Measurements from ENCODE around the gene GIGYF2.

Gene GIGYF2

DNA sequence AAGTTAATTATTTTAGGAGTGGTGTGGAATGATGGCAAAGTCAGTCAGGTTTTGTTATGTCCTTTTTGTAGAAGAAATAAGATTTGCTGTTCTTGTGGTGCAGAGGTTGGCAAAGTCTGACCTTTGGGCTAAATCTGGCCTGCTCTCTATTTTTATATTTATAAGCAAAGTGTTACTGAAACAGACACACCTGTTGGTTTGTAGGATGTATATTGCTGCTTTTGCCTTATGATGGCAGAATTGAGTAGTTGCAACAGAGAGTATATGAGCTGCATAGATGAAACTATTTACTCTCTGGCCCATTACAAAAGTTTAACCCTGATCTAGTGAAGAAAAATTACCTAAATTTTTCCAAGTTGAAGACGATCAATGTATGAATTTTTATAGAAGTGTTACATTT is 113.3 kb downstream of the GIGYF2 start:
- no peak for DNase-seq (ENCODE audit: low read depth in 1 of 2, low spot score in 1 of 2)
- TF ChIP-seq JUND (IDR thresholded peaks at IDR 0.05; ENCODE audit: low read depth): no peak
- in situ Hi-C loops (cut with HindIII; ENCODE audit: low pct_unique_long_range_greater_than_20kb, low sequenced_read_pairs): no loop called here

DNA sequence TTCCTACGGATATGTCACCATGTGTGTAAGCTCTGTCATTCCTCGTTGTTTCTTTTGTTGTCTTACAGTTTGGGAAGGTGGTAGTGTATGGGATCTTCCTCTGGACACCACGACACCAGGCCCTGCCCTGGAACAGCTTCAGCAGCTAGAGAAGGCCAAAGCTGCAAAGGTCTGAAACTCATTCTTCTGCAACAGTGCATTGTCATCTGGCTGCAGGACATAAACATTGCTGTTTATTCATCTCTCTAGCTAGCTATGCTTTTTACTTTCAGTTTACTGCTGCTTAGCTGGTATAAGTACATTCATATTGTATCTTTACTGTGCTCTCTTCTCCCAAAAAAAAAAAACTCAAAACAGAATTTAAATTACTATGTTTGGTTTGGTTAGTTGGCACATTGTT is 118.4 kb downstream of the GIGYF2 start:
- DNase-seq (ENCODE audit: low read depth in 1 of 2, low spot score in 1 of 2): no peak
- in situ Hi-C loops (cut with HindIII; ENCODE audit: low pct_unique_long_range_greater_than_20kb, low sequenced_read_pairs): no loop called here
- no peak for TF ChIP-seq JUND (IDR thresholded peaks at IDR 0.05; ENCODE audit: low read depth)

DNA sequence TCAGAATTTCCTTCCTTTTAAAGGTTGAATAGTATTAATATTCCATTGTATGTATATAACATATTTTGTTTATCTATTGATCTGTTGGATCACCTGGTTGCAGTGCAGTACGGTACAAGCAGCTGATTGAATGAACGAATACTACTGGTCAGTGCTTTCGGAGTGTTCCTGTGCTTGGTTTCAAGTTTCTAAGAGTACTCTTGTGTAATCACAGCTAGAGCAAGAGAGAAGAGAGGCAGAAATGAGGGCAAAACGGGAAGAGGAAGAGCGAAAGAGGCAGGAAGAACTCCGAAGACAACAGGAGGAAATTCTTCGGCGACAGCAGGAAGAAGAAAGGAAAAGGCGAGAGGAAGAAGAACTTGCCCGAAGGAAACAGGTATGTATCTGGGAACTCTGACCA is 119.5 kb downstream of the GIGYF2 start:
- in situ Hi-C loops (cut with HindIII; ENCODE audit: low pct_unique_long_range_greater_than_20kb, low sequenced_read_pairs): no loop called here
- DNase-seq (ENCODE audit: low read depth in 1 of 2, low spot score in 1 of 2): no peak
- TF ChIP-seq JUND (IDR thresholded peaks at IDR 0.05; ENCODE audit: low read depth): no peak

- in situ Hi-C loops (cut with HindIII; ENCODE audit: low pct_unique_long_range_greater_than_20kb, low sequenced_read_pairs): no loop called here
- TF ChIP-seq JUND (IDR thresholded peaks at IDR 0.05; ENCODE audit: low read depth): no peak
- DNase-seq (ENCODE audit: low read depth in 1 of 2, low spot score in 1 of 2): no peak
These were observed 120.6 kb downstream of the GIGYF2 start for GRCh38 chr2:232817756-232818155.

GRCh38 chr2:232829988-232830387 is 132.9 kb downstream of the GIGYF2 start:
- in situ Hi-C loops (cut with HindIII; ENCODE audit: low pct_unique_long_range_greater_than_20kb, low sequenced_read_pairs): no loop called here
- DNase-seq (ENCODE audit: low read depth in 1 of 2, low spot score in 1 of 2): no peak
- TF ChIP-seq JUND (IDR thresholded peaks at IDR 0.05; ENCODE audit: low read depth): no peak

DNA sequence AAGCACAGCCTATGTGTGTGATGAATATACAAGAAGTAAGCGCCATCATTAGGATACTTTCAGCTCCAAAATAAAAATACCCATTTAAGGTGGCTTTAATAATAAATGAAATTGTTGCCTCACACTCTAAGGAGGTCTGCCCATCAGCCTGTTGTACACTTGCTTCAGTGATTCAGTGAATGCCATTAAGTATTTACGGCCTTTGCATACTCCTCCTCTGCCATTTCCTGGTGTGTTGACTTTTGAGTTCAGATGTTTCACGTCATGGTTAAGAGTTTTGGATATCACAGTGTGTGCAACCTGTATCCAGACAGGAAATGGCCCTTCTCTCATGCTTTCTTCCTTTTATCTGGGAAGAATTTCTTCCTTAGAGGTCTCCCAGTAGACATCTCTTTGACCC is 134.4 kb downstream of the GIGYF2 start:
- in situ Hi-C loops (cut with HindIII; ENCODE audit: low pct_unique_long_range_greater_than_20kb, low sequenced_read_pairs): no loop called here
- no peak for TF ChIP-seq JUND (IDR thresholded peaks at IDR 0.05; ENCODE audit: low read depth)
- no peak for DNase-seq (ENCODE audit: low read depth in 1 of 2, low spot score in 1 of 2)

- no peak for DNase-seq (ENCODE audit: low read depth in 1 of 2, low spot score in 1 of 2)
- TF ChIP-seq JUND (IDR thresholded peaks at IDR 0.05; ENCODE audit: low read depth): no peak
- in situ Hi-C loops (cut with HindIII; ENCODE audit: low pct_unique_long_range_greater_than_20kb, low sequenced_read_pairs): no loop called here
These were observed 136.7 kb downstream of the GIGYF2 start for GRCh38 chr2:232833830-232834229.

GRCh38 chr2:232835687-232836208 is 138.6 kb downstream of the GIGYF2 start:
- in situ Hi-C loops (cut with HindIII; ENCODE audit: low pct_unique_long_range_greater_than_20kb, low sequenced_read_pairs): no loop called here
- no peak for DNase-seq (ENCODE audit: low read depth in 1 of 2, low spot score in 1 of 2)
- TF ChIP-seq JUND (IDR thresholded peaks at IDR 0.05; ENCODE audit: low read depth): no peak

DNA sequence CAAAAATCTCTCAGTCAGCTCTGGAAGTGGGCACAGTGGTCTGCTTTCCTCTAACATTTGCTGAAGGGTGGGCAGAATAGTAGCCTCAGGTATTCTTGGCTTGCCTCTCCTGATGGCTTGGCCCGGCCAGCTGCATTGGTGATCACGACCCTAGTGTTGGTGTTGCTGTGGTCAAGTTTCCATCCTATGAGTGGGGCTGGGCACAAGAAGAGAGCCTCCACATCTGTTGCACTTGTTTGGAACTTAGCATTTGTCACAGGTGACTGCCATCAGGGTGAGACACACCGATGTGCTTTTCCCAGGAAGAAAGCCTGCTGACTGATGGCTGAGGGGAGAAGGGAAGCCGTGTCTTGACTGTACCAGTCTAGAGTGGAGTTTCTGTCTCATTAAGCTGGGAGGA is 139.8 kb downstream of the GIGYF2 start:
- TF ChIP-seq JUND (IDR thresholded peaks at IDR 0.05; ENCODE audit: low read depth): no peak
- in situ Hi-C loops (cut with HindIII; ENCODE audit: low pct_unique_long_range_greater_than_20kb, low sequenced_read_pairs): no loop called here
- DNase-seq (ENCODE audit: low read depth in 1 of 2, low spot score in 1 of 2): no peak

GRCh38 chr2:232838406-232838874 is 141.3 kb downstream of the GIGYF2 start:
- no peak for DNase-seq (ENCODE audit: low read depth in 1 of 2, low spot score in 1 of 2)
- TF ChIP-seq JUND (IDR thresholded peaks at IDR 0.05; ENCODE audit: low read depth): no peak
- in situ Hi-C loops (cut with HindIII; ENCODE audit: low pct_unique_long_range_greater_than_20kb, low sequenced_read_pairs): no loop called here

DNA sequence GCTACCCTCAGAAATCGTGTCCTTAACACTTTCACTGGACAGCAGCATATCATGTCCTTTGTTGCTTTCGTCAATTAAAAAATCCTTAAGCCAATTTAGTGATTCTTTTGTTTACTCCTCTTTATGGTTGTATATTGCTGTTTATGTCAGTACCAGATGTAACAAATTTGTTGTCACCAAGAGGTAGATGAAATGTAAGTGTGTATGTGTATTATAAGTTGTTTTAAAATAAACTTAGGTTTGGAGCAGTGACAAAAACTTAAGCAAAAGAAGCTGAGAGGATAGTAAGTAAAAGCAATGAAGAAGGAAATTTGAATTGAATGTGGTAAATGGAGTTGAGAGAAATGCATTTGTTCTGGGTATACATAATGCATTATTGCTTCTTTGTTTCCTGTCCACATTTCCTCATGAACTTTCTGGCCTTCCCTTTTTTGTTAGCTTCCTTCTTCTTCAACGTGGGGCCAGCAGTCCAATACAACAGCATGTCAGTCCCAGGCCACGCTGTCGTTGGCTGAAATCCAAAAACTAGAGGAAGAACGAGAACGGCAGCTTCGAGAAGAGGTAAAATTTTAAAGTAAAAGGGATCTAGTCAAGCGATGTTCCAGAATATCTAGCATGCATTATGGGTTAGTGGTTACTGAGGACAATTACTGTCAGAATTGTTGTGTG is 142.4 kb downstream of the GIGYF2 start:
- no peak for TF ChIP-seq JUND (IDR thresholded peaks at IDR 0.05; ENCODE audit: low read depth)
- in situ Hi-C loops (cut with HindIII; ENCODE audit: low pct_unique_long_range_greater_than_20kb, low sequenced_read_pairs): no loop called here
- peak in 1 of 2 experiments; percentile 67 for DNase-seq (ENCODE audit: low read depth in 1 of 2, low spot score in 1 of 2)

DNA sequence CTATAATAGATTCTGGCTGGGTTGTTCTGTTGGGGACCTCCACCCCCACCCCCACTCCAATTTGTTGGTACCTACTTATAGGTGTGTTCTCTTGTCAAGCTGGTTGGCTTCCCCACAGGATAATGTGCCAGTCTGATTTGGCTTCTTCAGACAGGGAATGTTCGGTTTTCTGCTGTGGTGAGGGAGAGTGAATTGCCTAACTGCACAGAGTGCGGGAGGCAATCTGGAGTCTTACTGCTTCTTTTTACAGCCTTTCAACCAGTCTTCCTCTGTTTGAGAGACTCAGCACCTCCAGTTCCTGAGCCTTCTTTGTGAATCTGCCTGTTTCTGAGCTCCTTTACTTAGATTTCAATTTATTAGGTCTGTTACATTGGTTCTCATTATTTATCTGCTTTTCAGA is 145.6 kb downstream of the GIGYF2 start:
- no peak for DNase-seq (ENCODE audit: low read depth in 1 of 2, low spot score in 1 of 2)
- no peak for TF ChIP-seq JUND (IDR thresholded peaks at IDR 0.05; ENCODE audit: low read depth)
- in situ Hi-C loops (cut with HindIII; ENCODE audit: low pct_unique_long_range_greater_than_20kb, low sequenced_read_pairs): no loop called here

GRCh38 chr2:232843834-232844233 is 146.7 kb downstream of the GIGYF2 start:
- in situ Hi-C loops (cut with HindIII; ENCODE audit: low pct_unique_long_range_greater_than_20kb, low sequenced_read_pairs): no loop called here
- no peak for TF ChIP-seq JUND (IDR thresholded peaks at IDR 0.05; ENCODE audit: low read depth)
- peak in 1 of 2 experiments; percentile 10 for DNase-seq (ENCODE audit: low read depth in 1 of 2, low spot score in 1 of 2)

DNA sequence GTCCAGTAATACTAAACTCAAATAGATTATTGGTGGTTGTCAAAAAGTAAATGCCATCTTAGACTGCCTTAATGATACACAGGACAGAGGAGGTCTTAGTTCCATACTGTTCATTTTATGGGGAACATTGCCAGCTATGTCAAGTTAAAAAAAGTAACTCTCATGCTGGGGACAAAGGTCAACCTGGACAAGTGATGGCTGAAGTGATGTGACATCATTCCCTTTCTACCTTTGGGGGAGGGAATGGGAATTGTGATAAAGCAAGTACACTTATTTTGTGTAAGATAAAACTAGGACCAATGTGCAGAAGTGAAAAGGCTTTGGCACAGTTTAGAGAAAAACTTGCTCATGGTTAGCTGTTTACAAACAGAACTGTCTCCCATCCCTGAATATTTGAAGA is 148.9 kb downstream of the GIGYF2 start:
- in situ Hi-C loops (cut with HindIII; ENCODE audit: low pct_unique_long_range_greater_than_20kb, low sequenced_read_pairs): no loop called here
- DNase-seq (ENCODE audit: low read depth in 1 of 2, low spot score in 1 of 2): no peak
- TF ChIP-seq JUND (IDR thresholded peaks at IDR 0.05; ENCODE audit: low read depth): no peak
